NCI-H187 treated with DMSO at 0.1 percent for 48 hours (cell line): ENCODE results near the gene CHST5.
"Not testable (repeated sequence)": the region's sequence is repeated elsewhere in the genome, so short reads cannot be mapped to it uniquely, and the experiment has no call there.

Experiments used
- DNase-seq: peaks from one replicate; lab custom pipeline; 2025; lab: John Stamatoyannopoulos, UW

The CHST5 gene

DNA sequence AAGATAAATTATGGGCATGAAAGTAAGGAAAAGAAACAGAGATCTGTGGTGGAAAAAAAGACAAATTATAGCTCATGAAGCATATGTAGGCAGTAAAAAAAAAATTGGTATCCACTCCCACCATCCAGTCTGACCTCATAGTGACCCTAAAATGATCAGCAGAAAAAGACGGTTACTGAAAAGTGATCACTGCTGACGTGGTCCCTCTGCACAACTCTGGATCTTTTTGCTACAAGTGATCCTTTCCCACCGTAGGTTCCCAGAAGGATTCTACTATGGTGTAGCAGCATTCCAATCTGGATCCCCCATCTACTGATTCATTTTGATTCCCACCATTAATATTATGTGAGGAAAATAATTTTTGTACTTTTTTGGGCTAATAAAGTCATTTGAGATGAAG lies 29.8 kb downstream of the CHST5 start:
- no peak for DNase-seq

DNA sequence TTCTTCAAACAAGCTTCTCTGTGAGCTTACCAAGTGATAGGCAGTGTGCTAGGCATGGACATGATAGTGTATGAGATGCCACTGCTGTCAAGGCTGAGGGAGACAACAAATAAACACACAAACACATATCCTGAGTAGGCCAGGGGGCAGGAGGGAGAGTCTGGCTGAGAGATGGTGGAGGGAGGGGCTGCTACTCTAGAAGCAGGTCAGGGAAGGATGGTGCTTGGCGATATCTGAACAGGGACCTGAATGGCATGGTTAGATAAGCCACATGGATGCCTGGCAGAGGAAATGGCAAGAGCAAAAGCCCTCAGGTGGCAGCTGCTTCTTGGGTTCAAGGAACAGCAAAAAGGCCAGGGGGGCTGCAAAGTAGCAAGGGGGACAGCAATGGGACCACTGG lies 32.1 kb downstream of the CHST5 start:
- DNase-seq: no peak

DNA sequence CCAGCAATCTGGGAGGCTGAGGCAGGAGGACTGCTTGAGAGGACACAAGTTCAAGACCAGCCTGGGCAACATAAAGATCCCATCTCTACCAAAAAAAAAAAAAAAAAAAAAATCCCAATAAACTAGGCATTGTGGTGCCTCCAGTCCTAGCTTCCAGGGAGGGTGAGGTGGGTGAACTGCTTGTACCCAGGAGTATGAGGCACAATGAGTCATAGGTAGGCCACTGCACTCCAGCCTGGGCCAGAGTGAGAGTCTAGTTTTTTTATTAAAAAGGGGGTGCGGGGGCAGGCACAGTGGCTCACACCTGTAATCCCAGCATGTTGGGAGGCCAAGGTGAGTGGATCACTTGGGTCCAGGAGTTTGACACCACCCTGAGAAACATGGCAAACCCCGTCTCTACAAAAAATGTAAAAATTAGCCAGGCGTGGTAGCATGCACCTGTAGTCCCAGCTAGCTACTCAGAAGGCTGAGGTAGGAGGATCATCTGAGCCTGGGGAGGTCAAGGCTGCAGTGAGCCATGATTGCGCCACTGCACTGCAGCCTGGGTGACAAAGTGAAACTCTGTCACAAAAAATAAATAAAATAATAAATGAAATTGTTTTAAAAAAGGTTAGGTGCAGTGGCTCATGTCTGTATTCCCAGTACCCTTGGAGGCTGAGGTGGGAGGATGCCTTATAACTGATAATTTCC lies 32.8 kb downstream of the CHST5 start:
- DNase-seq: no peak

DNA sequence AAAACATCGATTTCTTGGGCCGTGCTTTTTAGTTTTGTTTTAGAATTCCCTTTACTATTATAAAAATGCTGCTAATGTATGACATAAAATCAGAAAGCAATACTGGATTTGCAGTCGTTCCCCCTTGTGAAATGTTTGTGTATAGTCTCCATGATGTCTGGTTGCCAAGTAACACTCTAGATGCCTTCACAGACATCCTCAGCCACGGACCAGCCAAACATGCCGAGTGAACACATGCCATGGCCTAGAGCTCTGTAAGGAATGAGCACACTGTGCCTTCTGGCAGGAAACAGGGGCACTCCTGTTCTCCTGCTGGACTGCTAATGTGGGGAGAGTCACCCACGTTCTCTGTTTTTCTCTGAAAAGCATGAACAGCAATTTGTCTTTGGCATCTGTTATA lies 34.1 kb downstream of the CHST5 start:
- not testable (repeated sequence) for DNase-seq

DNA sequence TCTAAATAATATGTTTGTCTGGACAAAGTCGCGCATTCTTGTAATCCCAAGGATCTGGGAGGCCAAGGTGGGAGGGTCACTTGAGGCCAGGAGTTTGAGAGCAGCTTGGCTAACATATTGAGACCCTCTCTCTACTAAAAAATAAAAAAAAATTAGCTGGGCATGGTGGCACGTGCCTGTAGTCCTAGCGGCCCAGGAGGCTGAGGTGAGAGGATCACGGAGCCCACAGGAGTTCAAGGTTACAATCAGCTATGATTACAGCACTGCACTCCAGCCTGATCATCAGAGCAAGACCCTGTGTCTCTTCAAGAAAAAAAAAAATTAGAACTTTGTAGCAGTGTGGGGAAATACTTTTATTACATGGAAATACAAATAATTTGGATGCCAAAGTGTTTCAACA lies 34.5 kb downstream of the CHST5 start:
- DNase-seq: no peak

DNA sequence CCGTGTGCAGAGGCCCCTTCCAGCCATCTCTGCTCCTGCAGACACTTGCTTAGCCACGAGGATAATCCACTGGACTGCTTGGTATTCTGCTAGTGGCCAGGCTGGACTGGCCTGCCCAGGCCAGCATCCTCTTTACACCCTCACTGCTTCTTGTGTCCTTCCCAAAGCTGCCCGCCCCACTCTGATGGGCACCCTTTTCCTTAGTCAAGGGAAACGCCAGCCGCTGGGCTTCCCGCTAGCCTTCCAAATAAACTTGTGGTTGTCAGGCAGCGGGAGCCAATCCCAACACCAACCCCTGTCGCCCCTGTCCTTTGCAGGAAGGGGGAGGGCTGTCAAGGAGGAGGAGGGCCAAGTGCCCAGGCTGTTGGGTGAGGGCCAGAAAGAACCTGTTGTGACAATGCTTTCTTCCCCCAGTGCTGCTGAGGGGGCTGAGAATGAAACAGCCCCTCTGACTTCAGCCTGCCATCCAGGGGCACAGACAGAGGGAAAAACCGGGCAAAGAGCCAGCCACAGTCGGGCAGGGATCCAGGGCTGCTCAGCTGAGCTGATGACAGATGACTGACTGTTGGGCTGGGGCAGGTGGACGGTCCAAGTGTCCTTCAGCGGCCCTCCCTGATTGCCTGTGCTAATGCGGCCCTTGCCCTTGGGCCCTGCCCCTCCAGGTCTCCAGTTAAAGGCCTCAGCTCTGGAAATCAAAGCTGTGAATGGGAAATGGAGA lies 37.1 kb downstream of the CHST5 start:
- DNase-seq: not testable (repeated sequence)

DNA sequence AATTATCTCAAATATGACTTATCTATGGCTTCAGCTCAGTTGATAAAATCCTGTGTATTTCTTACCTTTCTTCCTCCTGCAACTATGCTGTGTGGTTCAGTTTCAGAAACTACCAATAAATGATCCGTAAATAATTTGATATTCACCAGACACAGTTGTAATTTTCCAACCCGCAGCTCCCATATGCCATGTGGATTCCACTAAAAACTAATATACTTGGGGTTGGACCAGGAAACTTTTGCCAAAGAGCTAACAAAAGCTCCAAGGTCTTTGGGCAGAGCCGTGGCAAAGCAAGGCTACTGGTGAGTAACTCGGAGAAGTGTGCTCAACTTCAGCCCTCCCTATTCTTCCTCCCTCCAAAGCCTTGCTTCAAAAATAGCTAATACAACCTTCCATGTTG lies 38.4 kb downstream of the CHST5 start:
- DNase-seq: no peak

DNA sequence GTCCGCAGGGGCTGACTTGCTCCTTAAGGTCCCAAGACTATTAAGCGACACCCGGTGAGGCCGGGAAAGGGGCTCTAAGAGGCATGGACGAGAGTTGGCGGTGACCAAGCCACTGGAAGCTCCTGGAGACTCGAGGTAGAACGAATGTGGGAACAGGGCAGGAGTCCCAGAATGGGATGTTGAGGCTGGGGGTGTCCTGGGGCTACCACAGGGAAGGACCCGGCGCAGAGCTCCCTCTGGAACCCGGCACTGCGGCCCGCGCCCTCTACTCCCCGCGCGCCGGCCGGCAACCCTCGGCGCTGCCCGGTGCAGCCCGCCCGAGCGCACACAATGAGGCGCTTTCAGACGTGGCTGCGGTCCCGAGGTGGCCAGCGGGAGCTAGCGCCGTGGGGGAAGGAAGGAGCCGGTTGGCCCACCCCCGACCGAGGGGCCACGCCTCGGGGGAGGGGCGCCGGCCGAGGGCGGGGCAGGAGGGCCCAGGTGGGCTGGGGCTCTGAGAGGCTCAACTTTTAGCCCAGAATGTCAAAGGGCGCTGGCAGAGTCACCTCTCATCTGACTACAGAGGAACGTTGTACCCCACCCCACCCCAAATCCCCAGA lies 40.7 kb downstream of the CHST5 start, which contains the start of gene CHST6:
Gene CHST6 (minus strand): TSS at position 366 of the 599 bp plus-strand sequence. CDS start 15,613 bp downstream, outside the sequence.
- DNase-seq: no peak

DNA sequence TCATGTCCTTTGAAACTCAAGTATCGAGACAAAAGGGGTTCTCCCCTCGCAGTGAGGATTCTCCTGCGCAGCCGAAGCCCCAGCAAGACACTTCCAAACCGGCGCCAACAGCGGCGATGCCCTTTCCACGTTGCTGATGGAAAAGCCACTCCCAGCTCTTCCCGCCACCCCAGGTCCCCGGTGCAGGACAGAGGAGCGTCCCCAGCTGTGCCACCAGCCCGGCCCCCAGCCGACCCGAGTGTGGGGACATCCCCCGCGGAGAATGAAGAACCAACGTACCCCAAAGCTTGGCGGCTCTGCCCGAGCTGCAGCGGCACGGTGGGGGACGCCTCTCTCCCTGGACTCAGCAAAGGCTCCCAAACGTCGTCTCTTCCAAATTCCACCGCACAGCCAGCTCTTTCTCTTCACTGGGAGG lies 41.2 kb downstream of the CHST5 start:
- DNase-seq: no peak

DNA sequence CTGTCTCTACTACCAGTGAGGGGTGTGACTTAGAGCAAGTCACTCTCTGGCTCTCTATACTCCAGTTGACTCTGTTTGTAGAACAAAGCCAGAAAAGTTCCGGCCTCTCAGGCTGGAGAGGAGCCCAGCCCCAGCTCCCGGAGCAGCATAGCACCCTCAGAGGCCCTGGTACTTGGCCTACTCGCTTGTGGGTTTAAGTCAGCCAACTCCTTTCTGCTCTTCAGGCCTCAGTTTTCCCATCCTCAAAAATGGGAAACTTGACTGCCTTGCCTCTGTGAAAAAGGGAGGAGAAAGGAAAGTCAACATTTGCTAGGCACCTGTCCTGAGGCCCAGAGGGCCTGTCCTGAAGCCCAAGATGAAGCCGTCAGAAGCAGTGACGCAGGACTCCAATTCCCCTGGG lies 41.7 kb downstream of the CHST5 start:
- DNase-seq: no peak

DNA sequence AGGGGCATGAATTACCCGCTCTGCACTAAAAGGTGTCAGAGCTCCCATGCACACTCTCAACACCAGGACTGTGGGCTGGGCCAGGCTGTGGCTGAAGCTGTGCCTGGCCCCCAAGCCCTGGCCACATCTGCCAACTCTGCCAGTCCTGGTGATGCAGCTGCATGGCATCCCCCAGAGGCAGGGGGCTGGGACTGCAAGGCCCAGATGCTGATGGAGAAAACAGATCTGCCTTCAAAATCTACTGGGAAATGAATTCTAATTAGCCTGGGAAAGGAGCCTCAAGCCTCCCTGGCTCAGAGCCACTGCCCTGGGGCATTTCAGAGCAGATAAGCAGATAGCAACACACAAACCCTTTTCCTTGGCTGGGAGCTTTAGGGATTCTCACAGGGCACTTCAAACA lies 44.0 kb downstream of the CHST5 start:
- no peak for DNase-seq

DNA sequence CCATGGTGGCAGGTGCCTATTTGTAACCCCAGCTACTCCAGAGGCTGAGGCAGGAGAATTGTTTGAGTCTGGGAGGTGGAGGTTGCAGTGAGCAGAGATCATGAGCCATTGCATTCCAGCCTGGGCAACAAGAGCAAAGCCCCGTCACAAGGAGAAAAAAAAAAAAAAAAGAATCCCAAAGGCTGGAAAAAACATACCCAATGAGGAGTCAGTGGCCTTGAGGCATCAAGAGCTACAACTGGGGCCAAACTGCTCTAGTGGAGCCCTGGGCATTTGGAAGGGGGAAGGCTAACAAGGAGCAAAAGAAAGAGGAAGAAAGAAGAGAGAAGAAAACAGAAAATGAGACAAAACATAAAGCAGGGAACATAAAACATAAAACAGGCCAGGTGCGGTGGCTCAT lies 47.6 kb downstream of the CHST5 start:
- no peak for DNase-seq

DNA sequence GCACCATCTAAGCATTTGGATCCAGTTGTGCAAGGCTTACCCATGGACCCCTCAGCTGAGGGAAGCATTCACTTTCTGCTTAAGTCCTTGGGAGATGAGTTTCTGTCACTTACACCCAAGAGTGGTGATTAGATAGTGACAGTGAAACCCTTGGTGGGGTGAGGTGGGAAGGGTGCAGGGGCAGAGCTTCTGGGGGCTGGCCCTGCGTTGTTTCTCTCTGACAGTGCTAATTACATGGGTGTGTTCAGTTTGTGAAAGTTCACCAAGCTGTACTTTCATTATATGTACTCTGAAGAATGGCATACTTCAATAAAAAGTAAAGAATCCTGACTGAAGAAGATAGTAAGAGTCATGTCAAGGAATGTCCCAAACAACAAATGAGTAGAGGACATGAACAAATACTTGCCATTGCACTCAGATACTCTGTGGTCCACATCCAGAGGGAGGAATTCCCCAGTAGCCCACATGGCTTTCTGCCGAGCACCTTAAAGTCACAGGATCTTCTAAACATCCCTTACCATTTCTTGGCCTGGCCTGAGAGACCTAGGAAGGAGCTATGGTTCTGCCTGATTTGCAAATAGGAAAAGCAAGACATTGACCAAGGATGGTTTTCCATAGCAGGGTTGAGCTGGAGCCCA lies 49.1 kb downstream of the CHST5 start:
- DNase-seq: no peak

DNA sequence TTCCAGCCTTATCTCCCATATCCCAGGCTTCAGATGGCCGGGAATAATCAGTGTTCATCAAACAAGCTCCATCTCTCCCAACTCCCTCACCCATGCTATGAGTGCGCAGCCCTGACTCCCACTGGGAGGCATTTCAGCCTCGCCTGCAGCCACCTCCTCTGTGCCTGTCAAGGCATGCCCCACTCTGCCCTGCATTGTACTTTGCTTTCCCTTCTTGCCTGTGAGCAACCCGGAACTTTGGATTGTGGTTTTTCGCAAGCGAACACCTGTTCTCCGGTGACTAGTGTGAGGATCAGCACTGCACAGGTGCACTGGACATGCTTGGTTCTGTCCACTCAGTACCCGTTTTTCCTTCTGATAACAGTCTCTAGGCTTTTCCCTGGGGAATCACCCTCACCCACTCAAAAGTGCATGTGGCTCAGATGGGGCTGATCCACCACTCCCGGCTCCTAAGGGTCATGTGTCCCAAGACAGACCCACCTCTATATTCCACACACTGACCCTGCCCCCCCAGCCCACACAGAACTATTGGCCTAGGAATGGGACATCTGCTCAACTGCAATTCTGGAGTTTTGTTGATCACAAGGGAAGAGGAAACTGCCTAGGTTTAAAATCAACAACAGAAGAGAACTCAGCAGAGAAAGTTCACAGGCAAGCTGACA lies 49.8 kb downstream of the CHST5 start:
- no peak for DNase-seq

DNA sequence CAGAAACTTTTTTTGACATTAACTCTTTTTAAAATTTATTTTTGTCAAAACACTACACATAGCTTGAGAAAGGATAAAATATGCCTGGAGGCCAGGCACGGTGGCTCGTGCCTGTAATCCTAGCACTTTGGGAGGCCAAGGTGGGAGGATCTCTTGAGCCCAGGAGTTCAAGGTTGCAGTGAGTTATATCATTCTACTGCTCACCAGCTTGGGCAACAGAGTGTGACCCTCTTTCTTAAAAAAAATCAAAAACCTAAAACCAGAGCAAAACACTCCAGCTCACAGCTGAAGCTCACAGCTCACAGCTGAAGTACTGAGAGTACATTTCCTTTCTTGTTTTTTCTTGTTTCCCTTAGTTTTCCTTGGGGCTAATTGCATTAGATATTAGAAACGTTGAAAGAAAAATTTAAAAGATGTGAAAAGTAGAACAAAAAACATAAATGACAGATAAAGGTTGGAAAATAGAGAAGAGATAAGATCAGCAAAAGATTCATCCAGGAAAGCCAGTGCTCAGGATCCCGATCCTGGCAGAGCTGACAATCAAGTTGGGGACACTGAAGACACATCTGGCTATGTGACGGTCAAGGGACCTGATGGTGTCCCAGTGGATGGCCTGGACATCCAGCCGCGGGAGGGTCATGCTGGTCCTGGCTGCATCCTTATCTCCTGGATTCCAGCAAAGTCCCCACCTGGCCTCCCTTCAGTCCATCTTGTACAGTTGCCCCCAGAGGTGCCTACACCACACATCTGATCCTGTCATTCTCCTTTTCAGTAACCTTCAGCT lies 50.5 kb downstream of the CHST5 start:
- DNase-seq: no peak

DNA sequence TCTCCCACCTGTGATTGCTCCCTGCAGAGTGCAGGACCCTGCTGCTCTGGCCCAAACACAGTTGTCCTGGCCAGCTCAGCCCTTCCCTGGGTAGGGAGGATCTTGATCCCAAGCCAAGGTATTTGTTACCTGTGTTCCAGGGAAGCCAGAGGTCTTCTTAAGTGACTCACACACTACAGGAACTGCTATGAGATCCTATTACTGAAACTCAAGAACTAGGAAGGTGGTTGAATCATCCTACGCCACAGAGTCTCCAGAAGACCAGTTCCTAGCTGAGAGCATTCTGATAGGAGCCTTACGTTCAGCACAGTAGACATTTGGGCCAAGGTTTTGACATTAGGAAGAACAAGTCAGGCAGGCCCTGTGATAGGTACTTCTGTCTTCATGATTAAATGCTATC lies 52.7 kb downstream of the CHST5 start:
- no peak for DNase-seq

DNA sequence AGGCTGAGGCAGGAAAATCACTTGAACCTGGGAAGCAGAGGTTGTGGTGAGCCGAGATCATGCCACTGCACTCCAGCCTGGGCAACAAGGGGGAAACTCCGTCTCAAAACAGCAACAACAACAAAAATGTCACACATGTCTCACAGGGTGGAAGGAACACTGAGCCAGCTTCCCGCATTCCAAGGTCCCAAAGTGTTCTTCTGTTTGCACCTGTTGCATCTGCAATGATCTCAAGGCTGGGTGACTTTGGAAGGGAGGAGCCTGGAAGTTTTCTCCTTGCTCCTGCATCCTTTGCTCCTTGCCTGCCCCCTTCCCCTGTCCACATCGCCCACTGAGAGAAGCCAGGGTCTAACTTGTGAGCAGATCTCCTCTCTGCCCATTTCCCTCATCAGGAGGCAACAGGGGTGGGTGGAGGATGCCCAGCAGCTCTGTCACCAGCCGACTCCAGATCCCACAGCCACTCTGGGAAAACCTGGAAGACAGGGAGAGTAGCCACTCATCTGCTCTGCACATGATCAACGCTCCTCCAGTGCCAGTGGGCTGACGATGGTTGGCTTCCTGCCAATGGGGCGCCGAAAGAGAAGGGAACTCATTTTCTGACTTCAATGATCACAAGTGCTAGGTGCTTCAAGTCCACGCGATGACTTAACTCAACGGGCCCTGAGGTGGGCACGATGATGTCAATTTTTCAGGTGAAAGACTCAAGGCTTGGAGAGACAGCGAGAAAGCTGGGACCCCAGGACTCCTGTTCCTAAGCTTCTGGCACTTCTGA lies 53.3 kb downstream of the CHST5 start:
- no peak for DNase-seq

DNA sequence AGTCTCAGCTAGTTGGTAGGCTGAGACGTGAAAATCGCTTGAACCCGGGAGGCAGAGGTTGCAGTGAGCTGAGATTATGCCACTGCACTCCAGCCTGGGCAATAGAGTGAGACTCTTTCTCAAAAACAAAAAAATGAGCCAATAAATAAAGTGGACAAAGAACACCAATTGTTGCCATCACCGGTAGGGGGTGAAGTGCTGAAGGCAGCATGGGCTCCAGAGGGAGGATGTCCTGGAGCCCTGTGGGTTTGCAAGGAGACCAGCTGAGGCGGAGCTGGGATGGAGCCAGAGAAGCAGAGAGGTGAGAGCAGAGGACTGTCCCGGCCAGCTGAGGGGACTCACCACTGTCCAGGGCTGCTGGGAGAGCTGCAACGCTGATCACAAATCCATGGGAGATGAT lies 54.4 kb downstream of the CHST5 start:
- no peak for DNase-seq

DNA sequence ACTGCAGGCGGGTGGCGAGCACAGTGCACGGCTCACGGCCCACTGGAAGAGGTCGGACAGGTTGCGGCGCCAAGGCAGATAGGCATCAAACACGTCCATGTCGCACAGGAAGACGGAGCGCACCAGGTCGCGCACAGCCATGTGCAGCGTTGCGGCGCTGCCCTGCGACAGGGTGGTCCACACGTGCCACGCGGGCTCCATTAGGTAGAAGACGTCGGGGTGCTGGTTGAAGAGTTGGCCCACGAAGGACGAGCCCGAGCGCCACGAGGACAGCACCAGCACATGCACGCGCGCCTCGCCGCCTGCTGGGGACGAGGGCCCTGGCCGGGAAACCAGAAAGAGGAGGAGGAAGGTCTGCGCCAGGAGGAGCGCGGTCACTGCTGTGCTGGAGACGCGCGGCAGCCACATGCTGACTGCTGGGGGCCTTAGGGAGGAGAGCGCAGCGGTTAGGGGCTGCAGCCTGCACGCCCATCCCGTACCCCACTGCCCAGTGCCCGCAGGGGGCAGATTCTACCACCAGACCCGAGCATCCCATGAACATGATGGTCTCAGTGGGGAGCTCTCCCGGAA lies 56.4 kb downstream of the CHST5 start:
- no peak for DNase-seq
